PC-3 (cell line): ENCODE results near the gene PRSS56. TPM values are rescaled to one million over a fixed set of nuclear protein-coding genes. Genes with fewer than 3 reads are reported as not detected.

Experiments used
- ATAC-seq: fragments of 200-7000 bp; cut with Tn5 transposase; 2 replicates; pipeline ENCODE4 v1.9.1; 2020; ENCODE audit warnings: mild to moderate bottlenecking, moderate library complexity
- BruUV-seq: library from RNA; stranded (reverse); fragments of 400-500 nt; replicated peaks from 2 replicates; lab custom pipeline; 2021; lab: Mats Ljungman, UMichigan
- CTCF ChIA-PET: fragments of 300-600 bp; sonication (Branson Sonifier 250); formaldehyde crosslinking; loops from one replicate; lab custom pipeline; 2022; ENCODE audit warnings: antibody characterized with exemption; lab: Charles Lee
- POLR2A ChIA-PET: fragments of 300-600 bp; sonication (Branson Sonifier 250); formaldehyde crosslinking; loops from one replicate; lab custom pipeline; 2022; ENCODE audit warnings: antibody characterized with exemption; ENCODE audit not compliant: unreplicated experiment; lab: Charles Lee
- DNase-seq: peaks from one replicate; pipeline ENCODE4 v3.0.0-alpha.2; 2015
- H2AFZ ChIP-seq: fragments of 300-600 bp; sonication (generic); 2 replicates; pipeline ENCODE4 v1.6.0; 2016; ENCODE audit warnings: antibody characterized with exemption, low read length
- H3F3A ChIP-seq: fragments of 300-600 bp; sonication (generic); one replicate; pipeline ENCODE4 v1.6.0; 2017; ENCODE audit warnings: antibody characterized with exemption, low read length, control low read depth, mild to moderate bottlenecking; ENCODE audit not compliant: unreplicated experiment
- H3K27ac ChIP-seq: fragments of 300-600 bp; sonication (generic); 2 replicates; pipeline ENCODE4 v1.5.1; 2016; ENCODE audit warnings: mild to moderate bottlenecking, low read length
- H3K27me3 ChIP-seq: fragments of 300-600 bp; sonication (generic); 2 replicates; pipeline ENCODE4 v1.6.1; 2016; ENCODE audit warnings: low read length, mixed read lengths
- H3K36me3 ChIP-seq: fragments of 300-600 bp; sonication (generic); 2 replicates; pipeline ENCODE4 v1.6.1; 2016; ENCODE audit warnings: low read depth, mixed run types, low read length, mixed read lengths
- H3K4me1 ChIP-seq: fragments of 300-600 bp; sonication (generic); 2 replicates; pipeline ENCODE4 v1.5.1; 2016; ENCODE audit warnings: low read length; ENCODE audit not compliant: insufficient read depth
- H3K4me2 ChIP-seq: fragments of 300-600 bp; sonication (generic); 2 replicates; pipeline ENCODE4 v1.6.0; 2016; ENCODE audit warnings: low read length
- H3K4me3 ChIP-seq: fragments of 300-600 bp; sonication (generic); 2 replicates; pipeline ENCODE4 v1.5.1; 2016; ENCODE audit warnings: mild to moderate bottlenecking, low read length, mixed read lengths
- H3K79me2 ChIP-seq: fragments of 300-600 bp; sonication (generic); 2 replicates; pipeline ENCODE4 v1.6.1; 2017; ENCODE audit warnings: low read length, mixed read lengths
- H3K9ac ChIP-seq: fragments of 300-600 bp; sonication (generic); 2 replicates; pipeline ENCODE4 v1.6.0; 2016; ENCODE audit warnings: mild to moderate bottlenecking, low read length
- H3K9me2 ChIP-seq: fragments of 300-600 bp; sonication (generic); replicated peaks from 2 replicates; pipeline ENCODE4 v1.6.1; 2016; ENCODE audit warnings: mixed run types, low read length, mixed read lengths
- H3K9me3 ChIP-seq: fragments of 300-600 bp; sonication (generic); 2 replicates; pipeline ENCODE4 v1.6.1; 2016; ENCODE audit warnings: low read length, mixed read lengths
- H4K20me1 ChIP-seq: fragments of 300-600 bp; sonication (generic); 2 replicates; pipeline ENCODE4 v1.6.1; 2016; ENCODE audit warnings: low read length, mixed read lengths
- EZH2 ChIP-seq: fragments of 300-600 bp; sonication (generic); IDR thresholded peaks from one replicate; pipeline ENCODE4 v1.6.1; 2017; ENCODE audit warnings: antibody characterized with exemption, mild to moderate bottlenecking, low read length; ENCODE audit not compliant: unreplicated experiment
- EZH2phosphoT487 ChIP-seq: fragments of 300-600 bp; sonication (generic); IDR thresholded peaks from 2 replicates; pipeline ENCODE4 v1.6.1; 2018; ENCODE audit warnings: mild to moderate bottlenecking, antibody characterized with exemption, low read length, borderline replicate concordance
- intact Hi-C: fragments of 100-400 bp; cut with micrococcal nuclease; formaldehyde crosslinking; loops from 2 replicates; pipeline ENCODE4 v1.9.0; 2023
- total RNA-seq: library from RNA; depleted of rRNA; stranded (reverse); fragments of >200 nt; gene quantifications from 2 replicates; pipeline ENCODE4 v1.2.3, GENCODE V29; 2014
- TF ChIP-seq, protein P1 (sequence below): fragments of 300-600 bp; sonication (generic); conservative IDR thresholded peaks from 2 replicates; pipeline ENCODE4 v1.5.1; 2017; ENCODE audit warnings: antibody characterized with exemption, low read depth, mild to moderate bottlenecking, low read length

PRSS56 gene
- total RNA-seq, 1 experiment from 2014 or later, result not detected

DNA sequence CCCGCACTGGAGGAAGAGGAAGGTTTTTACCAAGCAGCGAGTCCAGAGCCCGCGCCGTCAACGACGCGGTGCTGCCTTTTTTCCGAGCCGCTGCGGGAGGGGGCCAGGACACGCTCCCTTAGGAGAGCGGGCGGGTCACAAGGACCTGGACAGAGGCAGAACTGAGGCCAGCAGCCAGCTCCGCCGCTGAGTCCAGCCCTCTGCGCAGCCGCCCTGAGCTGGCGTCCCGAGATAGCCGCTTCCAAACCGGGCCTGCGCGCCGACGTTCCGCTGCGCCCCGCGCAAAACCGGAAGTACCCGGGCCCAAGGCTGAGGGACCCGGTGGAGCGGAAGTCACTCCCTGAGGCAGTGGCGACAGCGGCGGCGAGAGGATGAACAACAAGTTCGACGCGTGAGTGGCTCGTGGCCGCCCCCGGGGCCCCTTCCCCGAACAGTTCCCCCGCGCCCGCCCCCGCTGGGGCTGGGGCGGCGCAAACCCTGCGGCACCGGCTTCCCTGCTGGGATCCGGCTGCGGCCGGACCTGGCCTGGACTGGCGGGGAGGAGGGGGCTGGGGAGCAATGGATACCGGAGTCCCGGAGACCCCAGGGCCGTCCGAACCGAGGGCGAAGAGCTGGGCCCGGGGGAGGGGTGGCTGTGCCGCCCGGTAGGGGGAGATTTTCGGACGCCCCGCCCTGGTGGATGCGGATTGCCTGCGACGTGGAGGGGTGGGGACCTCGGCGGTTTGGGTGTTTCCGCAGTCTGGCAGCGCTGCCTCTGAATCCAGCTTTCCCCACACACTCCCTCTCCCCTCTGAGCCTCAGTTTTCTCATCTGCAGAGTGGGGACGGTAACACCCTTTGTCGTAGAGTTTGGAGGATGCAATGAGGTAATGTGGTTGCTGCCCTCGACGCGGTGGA is 30.4 kb downstream of the PRSS56 start, which contains the start of the genes EIF4E2 and TIGD1:
EIF4E2 (plus strand) TSS at position 336 of the 896 bp plus-strand sequence; CDS start at position 372, 36 bp downstream.
TIGD1 (minus strand) TSS at position 204 of the 896 bp plus-strand sequence. CDS start 675 bp downstream, outside the sequence.
- peaks cover 18% of the 10 kb centered on the region; the same call in 1 of the 2 replicates for H4K20me1 ChIP-seq
- no peaks in the 10 kb centered on the region for H3K9me2 ChIP-seq
- DNase-seq (peak; percentile 91), ATAC-seq (peak; percentile 97)
- peak within 1 kb of the TSS; percentile 89 for H3K4me3 ChIP-seq
- POLR2A ChIA-PET, result interaction anchor here (0.5 to 1.4 kb wide), 4 partner anchors 17 to 97 kb away, joined by 5 to 11 read pairs (median 8); no protein-coding TSS in a partner anchor
- H3K9me3 ChIP-seq, result no peaks in the 10 kb centered on the region
- CTCF ChIA-PET, result interaction anchor here (0.6 to 1.0 kb wide), 2 partner anchors 61 to 173 kb away, joined by 3 read pairs; no protein-coding TSS in a partner anchor
- peaks cover 12% of the 10 kb centered on the region for H3K36me3 ChIP-seq
- peak; percentile 55; the same call in 1 of the 2 replicates for TF ChIP-seq EZH2phosphoT487
- TF ChIP-seq, protein P1, sequence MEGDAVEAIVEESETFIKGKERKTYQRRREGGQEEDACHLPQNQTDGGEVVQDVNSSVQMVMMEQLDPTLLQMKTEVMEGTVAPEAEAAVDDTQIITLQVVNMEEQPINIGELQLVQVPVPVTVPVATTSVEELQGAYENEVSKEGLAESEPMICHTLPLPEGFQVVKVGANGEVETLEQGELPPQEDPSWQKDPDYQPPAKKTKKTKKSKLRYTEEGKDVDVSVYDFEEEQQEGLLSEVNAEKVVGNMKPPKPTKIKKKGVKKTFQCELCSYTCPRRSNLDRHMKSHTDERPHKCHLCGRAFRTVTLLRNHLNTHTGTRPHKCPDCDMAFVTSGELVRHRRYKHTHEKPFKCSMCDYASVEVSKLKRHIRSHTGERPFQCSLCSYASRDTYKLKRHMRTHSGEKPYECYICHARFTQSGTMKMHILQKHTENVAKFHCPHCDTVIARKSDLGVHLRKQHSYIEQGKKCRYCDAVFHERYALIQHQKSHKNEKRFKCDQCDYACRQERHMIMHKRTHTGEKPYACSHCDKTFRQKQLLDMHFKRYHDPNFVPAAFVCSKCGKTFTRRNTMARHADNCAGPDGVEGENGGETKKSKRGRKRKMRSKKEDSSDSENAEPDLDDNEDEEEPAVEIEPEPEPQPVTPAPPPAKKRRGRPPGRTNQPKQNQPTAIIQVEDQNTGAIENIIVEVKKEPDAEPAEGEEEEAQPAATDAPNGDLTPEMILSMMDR, result no peak
- TF ChIP-seq EZH2, result no peak
- H3F3A ChIP-seq, result no peaks in the 10 kb centered on the region
- peak within 1 kb of the TSS; percentile 84 for H2AFZ ChIP-seq
- no TSS peak for BruUV-seq
- peak within 1 kb of the TSS; percentile 97 for H3K9ac ChIP-seq
- H3K27ac ChIP-seq, result peak within 1 kb of the TSS; percentile 90
- H3K4me1 ChIP-seq, result peaks cover 7% of the 10 kb centered on the region
- peak within 1 kb of the TSS; percentile 100 for H3K4me2 ChIP-seq
- H3K79me2 ChIP-seq, result peaks cover 83% of the 10 kb centered on the region
- intact Hi-C loops, result loop anchor here (2.0 kb wide), 1 partner anchor 38 kb away; no protein-coding TSS in a partner anchor
- no peaks in the 10 kb centered on the region for H3K27me3 ChIP-seq

DNA sequence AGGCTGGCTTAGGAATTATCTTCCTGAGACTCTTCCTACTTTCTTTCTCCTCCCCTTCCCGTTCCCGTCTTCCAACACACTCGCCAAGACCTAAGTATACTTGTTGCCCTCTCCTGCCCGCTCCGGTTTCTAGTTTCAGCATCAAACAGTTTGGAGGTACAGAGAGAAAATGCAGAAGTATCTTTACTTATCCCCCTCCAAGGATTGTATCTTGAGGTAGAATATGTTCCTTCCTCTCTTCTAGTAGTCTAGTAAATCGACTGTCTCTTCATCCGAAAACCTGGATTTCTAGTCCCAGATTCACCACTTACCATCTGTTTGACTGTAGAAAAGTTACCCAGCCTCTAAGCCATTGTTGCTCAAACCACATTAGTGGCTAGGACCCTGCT is 31.1 kb downstream of the PRSS56 start:
- peaks cover 18% of the 10 kb centered on the region; the same call in 1 of the 2 replicates for H4K20me1 ChIP-seq
- TSS peak; percentile 54 for BruUV-seq
- peaks cover 12% of the 10 kb centered on the region for H3K36me3 ChIP-seq
- H3K79me2 ChIP-seq, result peaks cover 87% of the 10 kb centered on the region
- POLR2A ChIA-PET, result interaction anchor here (1.4 kb wide), 1 partner anchor 17 kb away, joined by 7 read pairs; no protein-coding TSS in a partner anchor
- CTCF ChIA-PET, result interaction anchor here (0.6 kb wide), 1 partner anchor 174 kb away, joined by 3 read pairs; no protein-coding TSS in a partner anchor
- H3K9me2 ChIP-seq, result no peaks in the 10 kb centered on the region
- ATAC-seq (peak; percentile 21), DNase-seq (no peak)
- peak overlapping the region; percentile 97 for H3K9ac ChIP-seq
- no peaks in the 10 kb centered on the region for H3F3A ChIP-seq
- H3K27me3 ChIP-seq, result no peaks in the 10 kb centered on the region
- H2AFZ ChIP-seq, result peak overlapping the region; percentile 84
- H3K4me2 ChIP-seq, result peak overlapping the region; percentile 100
- intact Hi-C loops, result loop anchor here (2.0 kb wide), 1 partner anchor 38 kb away; no protein-coding TSS in a partner anchor
- H3K4me1 ChIP-seq, result peaks cover 7% of the 10 kb centered on the region
- peak overlapping the region; percentile 89 for H3K4me3 ChIP-seq
- H3K27ac ChIP-seq, result peak overlapping the region; percentile 90
- TF ChIP-seq, protein P1, result no peak
- TF ChIP-seq EZH2phosphoT487 (no peak), EZH2 (no peak)
- no peaks in the 10 kb centered on the region for H3K9me3 ChIP-seq
